Endothelial cell of umbilical vein (primary cell): ENCODE data around the gene PIM2. TPM values are rescaled to one million over a fixed set of nuclear protein-coding genes. Genes with fewer than 3 reads are reported as not detected.

Experiments
- BruUV-seq: library from RNA; stranded (reverse); fragments of 400-500 nt; replicated peaks from 2 replicates; lab custom pipeline; 2021; lab: Mats Ljungman, UMichigan
- CTCF ChIA-PET: fragments of 300-600, 350-600 bp; sonication (Branson Sonifier 250); formaldehyde crosslinking; loops from one replicate; lab custom pipeline; 2021; ENCODE audit warnings: antibody characterized with exemption, inconsistent platforms; lab: Charles Lee
- POLR2A ChIA-PET: fragments of 300-600, 350-600 bp; sonication (Branson Sonifier 250); formaldehyde crosslinking; loops from one replicate; lab custom pipeline; 2021; ENCODE audit warnings: antibody characterized with exemption, inconsistent platforms; lab: Charles Lee
- DNase-seq: peaks from one replicate; pipeline ENCODE4 v3.0.0-alpha.2; 2011; ENCODE audit warnings: low read depth, low spot score
- FAIRE-seq: peaks from 2 replicates; lab custom pipeline; 2011; peaks lifted over from hg19 to GRCh38; lab: Jason Lieb, UNC
- H2AFZ ChIP-seq: 2 replicates; pipeline ENCODE4 v1.6.0; 2012; ENCODE audit warnings: low read depth, low read length, control low read depth, inconsistent platforms
- H3K27ac ChIP-seq: 2 replicates; pipeline ENCODE4 v1.5.1; 2011; ENCODE audit warnings: low read depth, mild to moderate bottlenecking, control low read depth, low read length, moderate library complexity; ENCODE audit not compliant: insufficient read depth
- H3K27me3 ChIP-seq, 2 experiments: 2 replicates each; pipeline versions ENCODE4 v1.6.0 to v1.6.1; 2011; ENCODE audit warnings: low read length in 2 of 2, mixed read lengths in 1 of 2; ENCODE audit not compliant: control insufficient read depth in 2 of 2, insufficient read depth in 2 of 2
- H3K36me3 ChIP-seq, 2 experiments: 2 replicates in 1 of 2; 3 replicates in 1 of 2; pipeline ENCODE4 v1.5.1; 2011; ENCODE audit warnings: low read length in 2 of 2, mild to moderate bottlenecking in 1 of 2, moderate library complexity in 1 of 2; ENCODE audit not compliant: control insufficient read depth in 2 of 2, insufficient read depth in 2 of 2; ENCODE audit errors: extremely low read depth in 1 of 2
- H3K4me1 ChIP-seq: 3 replicates; pipeline ENCODE4 v1.5.1; 2011; ENCODE audit warnings: mild to moderate bottlenecking, low read length; ENCODE audit not compliant: control insufficient read depth, insufficient read depth; ENCODE audit errors: extremely low read depth
- H3K4me2 ChIP-seq: 2 replicates; pipeline ENCODE4 v1.6.1; 2011; ENCODE audit warnings: low read length, control low read depth, mixed read lengths; ENCODE audit not compliant: insufficient read depth
- H3K4me3 ChIP-seq, 3 experiments: fragments of 200-600 bp in 1 of 3; sonication (generic), shearing (Covaris generic) in 1 of 3; replicated peaks in 1 of 3; 2 replicates each; pipeline ENCODE4 v1.5.1; 2011 to 2016; ENCODE audit warnings: control low read depth in 3 of 3, low read length in 3 of 3, mild to moderate bottlenecking in 2 of 3, inconsistent platforms in 1 of 3, low read depth in 1 of 3, moderate library complexity in 1 of 3; ENCODE audit not compliant: insufficient read depth in 1 of 3
- H3K79me2 ChIP-seq: 2 replicates; pipeline ENCODE4 v1.6.0; 2012; ENCODE audit warnings: low read length, inconsistent platforms; ENCODE audit not compliant: control insufficient read depth, insufficient read depth
- H3K9ac ChIP-seq: replicated peaks from 2 replicates; pipeline ENCODE3; 2011; ENCODE audit warnings: low read length, control low read depth; ENCODE audit not compliant: insufficient read depth; ENCODE audit errors: extremely low read depth
- H3K9me1 ChIP-seq: replicated peaks from 3 replicates; pipeline ENCODE4 v1.6.0; 2011; ENCODE audit warnings: mild to moderate bottlenecking, low read length; ENCODE audit not compliant: control insufficient read depth, insufficient read depth; ENCODE audit errors: extremely low read depth
- H3K9me3 ChIP-seq: replicated peaks from 2 replicates; pipeline ENCODE4 v1.5.1; 2012; ENCODE audit warnings: low read length, inconsistent platforms; ENCODE audit not compliant: control insufficient read depth, insufficient read depth
- H4K20me1 ChIP-seq: replicated peaks from 2 replicates; pipeline ENCODE3; 2011; ENCODE audit warnings: mild to moderate bottlenecking, low read length; ENCODE audit not compliant: control insufficient read depth, insufficient read depth; ENCODE audit errors: extremely low read depth
- EZH2 ChIP-seq: IDR thresholded peaks from 2 replicates; pipeline ENCODE4 v1.6.1; 2012; ENCODE audit warnings: borderline replicate concordance, low read depth, mild to moderate bottlenecking, moderate library complexity, low read length, inconsistent platforms; ENCODE audit not compliant: severe bottlenecking
- FOS ChIP-seq: IDR thresholded peaks from 2 replicates; pipeline ENCODE4 v1.6.1; 2011; ENCODE audit warnings: mild to moderate bottlenecking, low read length, moderate library complexity, borderline replicate concordance; ENCODE audit not compliant: insufficient read depth
- GATA2 ChIP-seq: IDR thresholded peaks from 2 replicates; pipeline ENCODE4 v1.7.0; 2011; ENCODE audit warnings: low read depth, mild to moderate bottlenecking, moderate library complexity, mixed read lengths, low read length; ENCODE audit not compliant: insufficient read length, insufficient read depth
- JUN ChIP-seq: IDR thresholded peaks from 2 replicates; pipeline ENCODE4 v1.6.1; 2011; ENCODE audit warnings: borderline replicate concordance, low read depth; ENCODE audit not compliant: insufficient read length, insufficient read depth
- MYC ChIP-seq: IDR thresholded peaks from one replicate; pipeline ENCODE4 v1.6.1; 2011; ENCODE audit warnings: mild to moderate bottlenecking, low read depth, low read length
- POLR2A ChIP-seq: IDR thresholded peaks from 2 replicates; pipeline ENCODE4 v1.6.1; 2012; ENCODE audit warnings: low read depth, mild to moderate bottlenecking, control low read depth, low read length
- POLR2AphosphoS5 ChIP-seq: IDR thresholded peaks from 2 replicates; pipeline ENCODE4 v1.6.1; 2012; ENCODE audit warnings: low read depth, mild to moderate bottlenecking, control low read depth, low read length, moderate library complexity; ENCODE audit not compliant: insufficient read depth
- dilution Hi-C: fragments of 300-500 bp; cut with MboI; formaldehyde crosslinking; loops from one replicate; pipeline ENCODE4 v1.15.0; 2019; ENCODE audit warnings: low sequenced_read_pairs; ENCODE audit not compliant: extremely low pct_ligation_motif_present
- intact Hi-C: fragments of 100-400 bp; cut with micrococcal nuclease; formaldehyde crosslinking; loops from one replicate; pipeline ENCODE4 v1.10.0; 2022
- polyA plus RNA-seq, 4 experiments: library from polyadenylated mRNA; depleted of rRNA in 3 of 4; stranded (reverse) in 3 of 4; unstranded in 1 of 4; fragments of >200 nt; gene quantifications; 2 replicates each; pipeline versions ENCODE4 v1.2.1 to v1.2.3, GENCODE V29; 2011 to 2012; ENCODE audit warnings: missing spikeins in 1 of 4
- total RNA-seq: library from RNA; stranded (reverse); gene quantifications from 2 replicates; pipeline ENCODE4 v1.2.3, GENCODE V29; 2021
- TF ChIP-seq, protein P1 (sequence below), 2 donors: IDR thresholded peaks; 1 replicate in 1 of 2; 2 replicates in 1 of 2; pipeline ENCODE4 v1.5.1; 2011; ENCODE audit warnings: low read length in 2 of 2, mild to moderate bottlenecking in 2 of 2, moderate library complexity in 2 of 2, control low read depth in 1 of 2, inconsistent platforms in 1 of 2, low read depth in 1 of 2; ENCODE audit not compliant: insufficient read depth in 1 of 2; ENCODE audit errors: extremely low read depth in 1 of 2
- TF ChIP-seq, protein P2 (sequence below): IDR thresholded peaks from 2 replicates; pipeline ENCODE4 v1.6.1; 2011; ENCODE audit not compliant: insufficient read depth, insufficient read length

The PIM2 gene
- total and polyA plus RNA-seq, 2 donors (not counting 3 experiments of a cell fraction or from before 2014, with no cell fraction given): 7.4 to 7.5 TPM

DNA sequence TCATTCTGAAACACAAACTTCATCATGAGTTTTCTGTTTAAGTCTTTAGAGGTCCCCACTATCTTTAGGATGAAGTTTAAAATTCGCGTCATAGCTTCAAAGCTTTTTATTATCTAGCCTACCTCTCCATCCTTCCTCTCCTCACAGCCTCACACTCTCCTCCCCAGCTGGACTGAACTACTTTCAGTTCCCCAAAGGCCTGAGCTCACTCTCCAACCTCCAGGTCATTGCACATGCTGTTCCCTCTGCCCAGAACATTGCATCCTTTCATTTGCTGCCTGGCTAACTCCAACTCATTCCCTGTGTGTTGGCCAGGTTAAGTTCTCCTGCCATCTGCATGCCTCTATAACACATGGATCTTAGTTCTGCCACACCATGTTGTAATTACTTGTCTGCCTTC, 41.5 kb upstream of the PIM2 start:
- CTCF ChIA-PET: no interaction called here
- POLR2A ChIA-PET: no interaction called here

More for the DNA sequence above, 41.5 kb upstream of the PIM2 start:
- TF ChIP-seq, protein P1, sequence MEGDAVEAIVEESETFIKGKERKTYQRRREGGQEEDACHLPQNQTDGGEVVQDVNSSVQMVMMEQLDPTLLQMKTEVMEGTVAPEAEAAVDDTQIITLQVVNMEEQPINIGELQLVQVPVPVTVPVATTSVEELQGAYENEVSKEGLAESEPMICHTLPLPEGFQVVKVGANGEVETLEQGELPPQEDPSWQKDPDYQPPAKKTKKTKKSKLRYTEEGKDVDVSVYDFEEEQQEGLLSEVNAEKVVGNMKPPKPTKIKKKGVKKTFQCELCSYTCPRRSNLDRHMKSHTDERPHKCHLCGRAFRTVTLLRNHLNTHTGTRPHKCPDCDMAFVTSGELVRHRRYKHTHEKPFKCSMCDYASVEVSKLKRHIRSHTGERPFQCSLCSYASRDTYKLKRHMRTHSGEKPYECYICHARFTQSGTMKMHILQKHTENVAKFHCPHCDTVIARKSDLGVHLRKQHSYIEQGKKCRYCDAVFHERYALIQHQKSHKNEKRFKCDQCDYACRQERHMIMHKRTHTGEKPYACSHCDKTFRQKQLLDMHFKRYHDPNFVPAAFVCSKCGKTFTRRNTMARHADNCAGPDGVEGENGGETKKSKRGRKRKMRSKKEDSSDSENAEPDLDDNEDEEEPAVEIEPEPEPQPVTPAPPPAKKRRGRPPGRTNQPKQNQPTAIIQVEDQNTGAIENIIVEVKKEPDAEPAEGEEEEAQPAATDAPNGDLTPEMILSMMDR (IDR thresholded peaks at IDR 0.05; ENCODE audit: extremely low read depth in 1 of 2, insufficient read depth in 1 of 2, low read depth in 1 of 2, low read length in 2 of 2): no peak
- no peak for TF ChIP-seq POLR2A
- no peak for TF ChIP-seq JUN
- no peak for TF ChIP-seq MYC
- TF ChIP-seq, protein P2, sequence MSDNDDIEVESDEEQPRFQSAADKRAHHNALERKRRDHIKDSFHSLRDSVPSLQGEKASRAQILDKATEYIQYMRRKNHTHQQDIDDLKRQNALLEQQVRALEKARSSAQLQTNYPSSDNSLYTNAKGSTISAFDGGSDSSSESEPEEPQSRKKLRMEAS: no peak
- no peak for TF ChIP-seq GATA2
- TF ChIP-seq POLR2AphosphoS5: no peak
- no peak for TF ChIP-seq FOS
- no peak for TF ChIP-seq EZH2
- Histone ChIP-seq H2AFZ (no peak overlapping the region), H3K27me3 (no peaks in the 10 kb centered on the region), H3K4me1 (peaks cover 16% of the 10 kb centered on the region), H3K4me3 (no peak overlapping the region), H3K27ac (no peak overlapping the region), H3K4me2 (no peak overlapping the region), H3K9me1 (no peaks in the 10 kb centered on the region), H4K20me1 (no peaks in the 10 kb centered on the region), H3K79me2 (peaks cover 17% of the 10 kb centered on the region), H3K9me3 (no peaks in the 10 kb centered on the region), H3K36me3 (no peaks in the 10 kb centered on the region), H3K9ac (no peak overlapping the region)
- no peak for DNase-seq
- FAIRE-seq: no peak
- BruUV-seq: no TSS peak
- intact Hi-C loops (no loop called here), dilution Hi-C loops (no loop called here)
